KMS-11 (cell line): ENCODE results near the gene PDCL3.

ENCODE experiments used
- H2AFZ ChIP-seq: fragments of 200-600 bp; sonication (generic); 2 replicates; pipeline ENCODE4 v1.6.1; 2016; ENCODE audit warnings: antibody characterized with exemption, mixed run types, low read depth
- H3K27ac ChIP-seq: fragments of 200-600 bp; sonication (generic); 2 replicates; pipeline ENCODE4 v1.6.1; 2016; ENCODE audit warnings: mild to moderate bottlenecking, mixed run types
- H3K27me3 ChIP-seq: fragments of 200-600 bp; sonication (generic); 2 replicates; pipeline ENCODE4 v1.6.1; 2017; ENCODE audit warnings: mild to moderate bottlenecking, low read depth, mixed run types, moderate library complexity; ENCODE audit not compliant: insufficient read depth
- H3K36me3 ChIP-seq: fragments of 200-600 bp; sonication (generic); 2 replicates; pipeline ENCODE4 v1.6.1; 2017; ENCODE audit warnings: mild to moderate bottlenecking, mixed run types; ENCODE audit not compliant: insufficient read depth
- H3K4me1 ChIP-seq: fragments of 200-600 bp; sonication (generic); 2 replicates; pipeline ENCODE4 v1.6.1; 2016; ENCODE audit warnings: mild to moderate bottlenecking, low read depth, mixed run types; ENCODE audit not compliant: poor library complexity, severe bottlenecking
- H3K4me2 ChIP-seq: fragments of 200-600 bp; sonication (generic); 2 replicates; pipeline ENCODE4 v1.7.0; 2016; ENCODE audit warnings: mild to moderate bottlenecking, mixed run types
- H3K4me3 ChIP-seq: fragments of 200-600 bp; sonication (generic); IDR thresholded peaks from 2 replicates; pipeline ENCODE4 v1.6.1; 2017; ENCODE audit warnings: low read depth, low read length, mixed read lengths; ENCODE audit not compliant: insufficient read depth
- H3K79me2 ChIP-seq: fragments of 200-600 bp; sonication (generic); 2 replicates; pipeline ENCODE4 v1.6.1; 2016; ENCODE audit warnings: low read depth, mixed run types; ENCODE audit not compliant: insufficient read depth
- H3K9ac ChIP-seq: fragments of 200-600 bp; sonication (generic); 2 replicates; pipeline ENCODE4 v1.6.1; 2016; ENCODE audit warnings: mild to moderate bottlenecking, mixed run types
- H4K20me1 ChIP-seq: fragments of 200-600 bp; sonication (generic); 2 replicates; pipeline ENCODE4 v1.6.1; 2016; ENCODE audit warnings: mild to moderate bottlenecking, mixed run types; ENCODE audit not compliant: insufficient read depth
- TF ChIP-seq, protein P1 (sequence below): fragments of 200-600 bp; sonication (generic); conservative IDR thresholded peaks from 2 replicates; pipeline ENCODE4 v1.6.1; 2017; ENCODE audit warnings: low read depth, mild to moderate bottlenecking, antibody characterized with exemption, low read length, moderate library complexity, mixed read lengths

PDCL3 gene

DNA sequence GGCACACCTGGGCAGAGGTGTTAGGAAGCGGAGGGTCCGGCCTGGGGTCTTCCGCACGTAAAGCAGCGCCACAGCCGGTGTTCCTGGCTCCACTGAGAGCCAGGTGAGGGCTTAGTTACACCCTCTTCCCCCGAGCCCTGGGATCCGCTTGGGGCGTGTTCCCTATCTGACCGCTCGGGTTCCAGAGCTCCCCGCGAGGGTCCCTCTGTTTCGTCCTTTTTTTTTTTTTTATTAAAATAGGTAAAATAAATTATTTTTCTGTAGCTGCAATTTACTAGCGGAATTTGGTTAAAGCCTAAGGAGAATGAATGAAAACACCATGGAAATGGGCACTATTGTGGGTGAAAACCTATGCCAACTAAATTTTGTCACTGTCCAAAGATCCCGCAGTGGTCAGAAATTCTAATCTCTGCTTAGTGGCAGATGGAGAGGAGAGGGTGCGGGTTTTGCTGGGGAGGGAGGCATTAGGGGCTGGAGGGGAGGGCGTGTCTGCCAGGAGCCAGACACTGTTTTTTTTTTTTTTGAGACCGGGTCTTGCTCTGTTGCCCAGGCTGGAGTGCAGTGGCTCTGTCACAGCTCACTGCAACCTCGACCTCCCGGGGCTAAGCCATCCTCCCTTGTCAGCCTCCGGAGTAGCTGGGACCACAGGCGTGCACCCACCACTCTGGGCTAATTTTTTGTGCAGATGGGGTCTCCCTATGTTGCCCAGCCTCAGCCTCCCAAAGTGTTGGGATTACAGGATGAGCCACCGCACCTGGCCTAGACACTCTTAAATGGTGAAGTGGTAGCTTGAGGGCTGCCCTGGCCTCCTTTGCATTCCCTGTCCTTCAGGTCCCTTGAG is 834 bp downstream of the PDCL3 start:
- TF ChIP-seq, protein P1, sequence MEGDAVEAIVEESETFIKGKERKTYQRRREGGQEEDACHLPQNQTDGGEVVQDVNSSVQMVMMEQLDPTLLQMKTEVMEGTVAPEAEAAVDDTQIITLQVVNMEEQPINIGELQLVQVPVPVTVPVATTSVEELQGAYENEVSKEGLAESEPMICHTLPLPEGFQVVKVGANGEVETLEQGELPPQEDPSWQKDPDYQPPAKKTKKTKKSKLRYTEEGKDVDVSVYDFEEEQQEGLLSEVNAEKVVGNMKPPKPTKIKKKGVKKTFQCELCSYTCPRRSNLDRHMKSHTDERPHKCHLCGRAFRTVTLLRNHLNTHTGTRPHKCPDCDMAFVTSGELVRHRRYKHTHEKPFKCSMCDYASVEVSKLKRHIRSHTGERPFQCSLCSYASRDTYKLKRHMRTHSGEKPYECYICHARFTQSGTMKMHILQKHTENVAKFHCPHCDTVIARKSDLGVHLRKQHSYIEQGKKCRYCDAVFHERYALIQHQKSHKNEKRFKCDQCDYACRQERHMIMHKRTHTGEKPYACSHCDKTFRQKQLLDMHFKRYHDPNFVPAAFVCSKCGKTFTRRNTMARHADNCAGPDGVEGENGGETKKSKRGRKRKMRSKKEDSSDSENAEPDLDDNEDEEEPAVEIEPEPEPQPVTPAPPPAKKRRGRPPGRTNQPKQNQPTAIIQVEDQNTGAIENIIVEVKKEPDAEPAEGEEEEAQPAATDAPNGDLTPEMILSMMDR: no peak
- H3K9ac ChIP-seq: peak overlapping the region; percentile 90
- peaks cover 19% of the 10 kb centered on the region for H3K4me1 ChIP-seq
- H3K36me3 ChIP-seq: no peaks in the 10 kb centered on the region
- peak overlapping the region; percentile 86 for H3K27ac ChIP-seq
- peak overlapping the region; percentile 89 for H2AFZ ChIP-seq
- H3K4me2 ChIP-seq: peak overlapping the region; percentile 66
- no peaks in the 10 kb centered on the region for H3K27me3 ChIP-seq
- no peaks in the 10 kb centered on the region for H4K20me1 ChIP-seq
- H3K79me2 ChIP-seq: no peaks in the 10 kb centered on the region; the same call in 1 of the 2 replicates
- no peak overlapping the region for H3K4me3 ChIP-seq

DNA sequence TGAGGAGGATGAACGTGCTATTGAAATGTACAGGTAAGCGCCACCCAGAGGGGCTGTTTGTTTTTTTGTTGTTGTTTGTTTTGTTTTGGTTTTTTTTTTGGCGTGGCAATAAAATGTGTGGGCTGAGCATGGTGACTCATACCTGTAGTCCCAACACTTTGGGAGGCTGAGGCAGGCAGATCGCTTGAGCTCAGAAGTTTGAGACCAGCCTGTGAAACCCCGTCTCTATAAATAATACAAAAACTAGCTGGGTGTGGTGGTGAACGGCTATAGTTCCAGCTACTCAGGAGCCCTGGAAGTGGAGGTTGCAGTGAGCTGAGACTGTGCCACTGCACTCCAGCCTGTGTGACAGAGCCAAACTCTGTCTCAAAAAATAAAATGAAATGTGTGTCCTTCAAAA is 6.2 kb downstream of the PDCL3 start:
- peaks cover 6% of the 10 kb centered on the region for H3K4me1 ChIP-seq
- H3K9ac ChIP-seq: no peak overlapping the region
- no peak overlapping the region for H3K27ac ChIP-seq
- no peaks in the 10 kb centered on the region; the same call in 1 of the 2 replicates for H3K79me2 ChIP-seq
- H3K4me3 ChIP-seq: no peak overlapping the region
- no peaks in the 10 kb centered on the region for H3K27me3 ChIP-seq
- H3K36me3 ChIP-seq: no peaks in the 10 kb centered on the region
- TF ChIP-seq, protein P1: no peak
- H4K20me1 ChIP-seq: no peaks in the 10 kb centered on the region
- H3K4me2 ChIP-seq: no peak overlapping the region
- no peak overlapping the region for H2AFZ ChIP-seq

DNA sequence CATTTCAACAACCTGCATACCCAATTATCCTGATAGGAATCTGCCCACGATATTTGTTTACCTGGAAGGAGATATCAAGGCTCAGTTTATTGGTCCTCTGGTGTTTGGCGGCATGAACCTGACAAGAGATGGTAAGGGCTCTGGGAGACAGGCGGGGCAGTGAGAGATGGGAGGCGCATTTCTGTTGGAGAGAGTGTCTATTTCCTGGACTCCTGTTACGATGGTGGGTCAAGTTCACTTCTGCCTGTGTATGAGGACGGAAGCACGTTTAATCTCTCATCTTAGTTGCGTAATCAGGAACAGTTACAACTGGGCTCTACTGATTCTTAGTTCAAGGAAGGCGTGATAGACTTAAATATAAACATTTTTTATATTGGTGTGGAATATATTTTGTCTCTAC is 8.9 kb downstream of the PDCL3 start:
- Histone ChIP-seq H3K9ac (no peak overlapping the region), H3K27ac (no peak overlapping the region), H3K79me2 (no peaks in the 10 kb centered on the region), H3K27me3 (no peaks in the 10 kb centered on the region), H3K4me1 (no peaks in the 10 kb centered on the region), H2AFZ (no peak overlapping the region), H3K36me3 (no peaks in the 10 kb centered on the region), H4K20me1 (no peaks in the 10 kb centered on the region), H3K4me3 (no peak overlapping the region), H3K4me2 (no peak overlapping the region)
- TF ChIP-seq, protein P1: no peak

DNA sequence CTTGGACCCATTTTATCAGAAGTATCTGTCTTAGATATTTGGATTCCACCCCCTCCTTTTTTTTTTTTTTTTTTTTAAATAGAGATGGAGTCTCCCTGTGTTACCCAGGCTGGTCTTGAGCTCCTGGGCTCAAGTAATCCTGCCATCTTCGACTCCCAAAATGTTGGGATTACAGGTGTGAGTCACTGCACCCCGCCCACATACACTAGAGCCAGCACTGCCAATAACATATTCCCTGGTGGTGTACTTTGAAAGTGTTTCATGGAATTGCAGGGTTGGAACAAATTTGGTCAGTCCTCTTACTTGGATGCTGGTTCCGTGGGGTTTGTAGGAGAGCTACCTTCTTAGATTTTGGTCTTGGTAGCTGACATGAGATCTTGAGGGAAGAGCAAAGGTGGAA is 15.0 kb downstream of the PDCL3 start:
- TF ChIP-seq, protein P1: no peak

More for the DNA sequence above, 15.0 kb downstream of the PDCL3 start:
- Histone ChIP-seq H3K4me3 (no peak overlapping the region), H3K36me3 (no peaks in the 10 kb centered on the region), H3K79me2 (no peaks in the 10 kb centered on the region), H3K27ac (no peak overlapping the region), H2AFZ (no peak overlapping the region), H3K4me1 (no peaks in the 10 kb centered on the region), H3K4me2 (no peak overlapping the region), H4K20me1 (no peaks in the 10 kb centered on the region), H3K9ac (no peak overlapping the region), H3K27me3 (no peaks in the 10 kb centered on the region)
